ENCODE data around the gene HMGXB3. TPM values are rescaled to one million over a fixed set of nuclear protein-coding genes. Genes with fewer than 3 reads are reported as not detected.

Gene HMGXB3
- polyA plus RNA-seq, 1 donor from 2014 or later = 66.6 TPM

GRCh38 chr5:150085191-150085912, 84.8 kb downstream of the HMGXB3 start:
- TF ChIP-seq EP300 (conservative IDR thresholded peaks at IDR 0.05; ENCODE audit: poor library complexity, severe bottlenecking) = no peak
- TF ChIP-seq TAF1 (IDR thresholded peaks at IDR 0.05; ENCODE audit: low read depth) = no peak
- TF ChIP-seq RAD21 (conservative IDR thresholded peaks at IDR 0.05) = no peak
- no peak for TF ChIP-seq EZH2 (IDR thresholded peaks at IDR 0.05; ENCODE audit: borderline replicate concordance, insufficient read depth, low read length, poor library complexity, severe bottlenecking)
- no peak for TF ChIP-seq CTCF (IDR thresholded peaks at IDR 0.05; ENCODE audit: poor library complexity, severe bottlenecking)
- no peak for TF ChIP-seq SMC3 (conservative IDR thresholded peaks at IDR 0.05; ENCODE audit: poor library complexity)
- TF ChIP-seq, protein P1, sequence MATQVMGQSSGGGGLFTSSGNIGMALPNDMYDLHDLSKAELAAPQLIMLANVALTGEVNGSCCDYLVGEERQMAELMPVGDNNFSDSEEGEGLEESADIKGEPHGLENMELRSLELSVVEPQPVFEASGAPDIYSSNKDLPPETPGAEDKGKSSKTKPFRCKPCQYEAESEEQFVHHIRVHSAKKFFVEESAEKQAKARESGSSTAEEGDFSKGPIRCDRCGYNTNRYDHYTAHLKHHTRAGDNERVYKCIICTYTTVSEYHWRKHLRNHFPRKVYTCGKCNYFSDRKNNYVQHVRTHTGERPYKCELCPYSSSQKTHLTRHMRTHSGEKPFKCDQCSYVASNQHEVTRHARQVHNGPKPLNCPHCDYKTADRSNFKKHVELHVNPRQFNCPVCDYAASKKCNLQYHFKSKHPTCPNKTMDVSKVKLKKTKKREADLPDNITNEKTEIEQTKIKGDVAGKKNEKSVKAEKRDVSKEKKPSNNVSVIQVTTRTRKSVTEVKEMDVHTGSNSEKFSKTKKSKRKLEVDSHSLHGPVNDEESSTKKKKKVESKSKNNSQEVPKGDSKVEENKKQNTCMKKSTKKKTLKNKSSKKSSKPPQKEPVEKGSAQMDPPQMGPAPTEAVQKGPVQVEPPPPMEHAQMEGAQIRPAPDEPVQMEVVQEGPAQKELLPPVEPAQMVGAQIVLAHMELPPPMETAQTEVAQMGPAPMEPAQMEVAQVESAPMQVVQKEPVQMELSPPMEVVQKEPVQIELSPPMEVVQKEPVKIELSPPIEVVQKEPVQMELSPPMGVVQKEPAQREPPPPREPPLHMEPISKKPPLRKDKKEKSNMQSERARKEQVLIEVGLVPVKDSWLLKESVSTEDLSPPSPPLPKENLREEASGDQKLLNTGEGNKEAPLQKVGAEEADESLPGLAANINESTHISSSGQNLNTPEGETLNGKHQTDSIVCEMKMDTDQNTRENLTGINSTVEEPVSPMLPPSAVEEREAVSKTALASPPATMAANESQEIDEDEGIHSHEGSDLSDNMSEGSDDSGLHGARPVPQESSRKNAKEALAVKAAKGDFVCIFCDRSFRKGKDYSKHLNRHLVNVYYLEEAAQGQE (IDR thresholded peaks at IDR 0.05; ENCODE audit: borderline replicate concordance) = no peak
- no peak for TF ChIP-seq MXI1 (conservative IDR thresholded peaks at IDR 0.05; ENCODE audit: poor library complexity, severe bottlenecking)
- no peak for TF ChIP-seq POLR2AphosphoS5 (IDR thresholded peaks at IDR 0.05)
- no peaks in the 10 kb centered on the region for H3K36me3 ChIP-seq (ENCODE audit: insufficient read depth, low read length)
- H2AFZ ChIP-seq (ENCODE audit: low read depth, low read length) = no peak overlapping the region
- no peak overlapping the region for H3K4me3 ChIP-seq (ENCODE audit: low read length)
- H3K9ac ChIP-seq (ENCODE audit: low read length) = no peak overlapping the region
- H3K4me2 ChIP-seq (ENCODE audit: low read length) = no peak overlapping the region
- H3F3A ChIP-seq (ENCODE audit: insufficient read depth, low read length, poor library complexity, severe bottlenecking) = no peaks in the 10 kb centered on the region
- H3K9me2 ChIP-seq (ENCODE audit: insufficient read depth, low read length) = no peaks in the 10 kb centered on the region
- H4K20me1 ChIP-seq (ENCODE audit: insufficient read depth) = no peaks in the 10 kb centered on the region
- H3K9me3 ChIP-seq (ENCODE audit: low read length) = no peaks in the 10 kb centered on the region
- no peaks in the 10 kb centered on the region for H3K27me3 ChIP-seq (ENCODE audit: insufficient read depth, low read depth, low read length)
- no peak overlapping the region for H3K27ac ChIP-seq (ENCODE audit: low read length)
- no peaks in the 10 kb centered on the region for H3K79me2 ChIP-seq (replicated peaks; ENCODE audit: insufficient read depth, low read length)

- Histone ChIP-seq H3K9me2 (ENCODE audit: insufficient read depth, low read length) (no peaks in the 10 kb centered on the region), H3F3A (ENCODE audit: insufficient read depth, low read length, poor library complexity, severe bottlenecking) (no peaks in the 10 kb centered on the region), H3K4me2 (ENCODE audit: low read length) (no peak within 1 kb of the TSS), H2AFZ (ENCODE audit: low read depth, low read length) (no peak within 1 kb of the TSS), H3K4me3 (ENCODE audit: low read length) (no peak within 1 kb of the TSS), H3K27me3 (ENCODE audit: insufficient read depth, low read depth, low read length) (no peaks in the 10 kb centered on the region), H3K9me3 (ENCODE audit: low read length) (no peaks in the 10 kb centered on the region), H3K36me3 (ENCODE audit: insufficient read depth, low read length) (no peaks in the 10 kb centered on the region), H4K20me1 (ENCODE audit: insufficient read depth) (no peaks in the 10 kb centered on the region), H3K27ac (ENCODE audit: low read length) (no peak within 1 kb of the TSS), H3K9ac (ENCODE audit: low read length) (no peak within 1 kb of the TSS), H3K79me2 (replicated peaks; ENCODE audit: insufficient read depth, low read length) (no peaks in the 10 kb centered on the region)
- TF ChIP-seq, protein P1 (IDR thresholded peaks at IDR 0.05; ENCODE audit: borderline replicate concordance) = no peak
- TF ChIP-seq MXI1 (conservative IDR thresholded peaks at IDR 0.05; ENCODE audit: poor library complexity, severe bottlenecking) (no peak), POLR2AphosphoS5 (IDR thresholded peaks at IDR 0.05) (no peak), CTCF (IDR thresholded peaks at IDR 0.05; ENCODE audit: poor library complexity, severe bottlenecking) (no peak), SMC3 (conservative IDR thresholded peaks at IDR 0.05; ENCODE audit: poor library complexity) (no peak), EZH2 (IDR thresholded peaks at IDR 0.05; ENCODE audit: borderline replicate concordance, insufficient read depth, low read length, poor library complexity, severe bottlenecking) (no peak), EP300 (conservative IDR thresholded peaks at IDR 0.05; ENCODE audit: poor library complexity, severe bottlenecking) (no peak), TAF1 (IDR thresholded peaks at IDR 0.05; ENCODE audit: low read depth) (no peak), RAD21 (conservative IDR thresholded peaks at IDR 0.05) (no peak)
Observed at GRCh38 chr5:150085950-150086715, 85.6 kb downstream of the HMGXB3 start, which contains the start of gene CSF1R. TSS of gene CSF1R (minus strand) at chr5:150086554. CDS start at chr5:150086427, 127 bp downstream.
